GM12892 (cell line): ENCODE measurements around the gene KRT81.

Experiments used
- POLR2A ChIP-seq: IDR thresholded peaks from 2 replicates; pipeline ENCODE4 v1.6.1; 2011; ENCODE audit warnings: low read depth, low read length, control low read depth
- POLR2AphosphoS5 ChIP-seq: IDR thresholded peaks from 2 replicates; pipeline ENCODE4 v1.6.1; 2011; ENCODE audit warnings: low read depth, low read length, control low read depth

DNA sequence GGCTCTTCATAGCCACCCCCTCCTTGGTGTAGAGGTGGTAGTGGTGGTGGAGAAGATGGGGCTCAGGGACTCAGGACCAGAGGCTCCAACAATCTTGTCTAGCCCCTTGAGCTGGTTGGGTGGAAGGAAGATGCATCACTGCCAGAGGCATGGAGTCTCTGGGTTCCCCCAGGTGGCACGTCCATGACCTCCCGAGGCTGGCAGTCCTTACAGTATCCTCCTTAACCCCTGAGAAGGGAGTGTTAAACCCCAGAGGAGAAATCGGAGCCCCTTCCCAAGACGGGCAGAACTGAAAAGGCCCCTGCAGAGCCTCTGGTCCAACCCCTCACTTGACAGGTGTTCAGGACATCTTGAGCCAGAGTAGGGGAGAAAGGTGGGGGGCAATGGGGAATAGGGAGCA is 20.8 kb upstream of the KRT81 start:
- no peak for TF ChIP-seq POLR2A
- TF ChIP-seq POLR2AphosphoS5, result no peak
